Amygdala (tissue), 56 donors: Measurements from ENCODE around the gene WDR75.
"Not testable (repeated sequence)": the region's sequence is repeated elsewhere in the genome, so short reads cannot be mapped to it uniquely, and the experiment has no call there.

Experiments
- DNase-seq, 56 donors: peaks; one replicate each; lab custom pipeline; 2025; lab: John Stamatoyannopoulos, UW

The WDR75 gene

DNA sequence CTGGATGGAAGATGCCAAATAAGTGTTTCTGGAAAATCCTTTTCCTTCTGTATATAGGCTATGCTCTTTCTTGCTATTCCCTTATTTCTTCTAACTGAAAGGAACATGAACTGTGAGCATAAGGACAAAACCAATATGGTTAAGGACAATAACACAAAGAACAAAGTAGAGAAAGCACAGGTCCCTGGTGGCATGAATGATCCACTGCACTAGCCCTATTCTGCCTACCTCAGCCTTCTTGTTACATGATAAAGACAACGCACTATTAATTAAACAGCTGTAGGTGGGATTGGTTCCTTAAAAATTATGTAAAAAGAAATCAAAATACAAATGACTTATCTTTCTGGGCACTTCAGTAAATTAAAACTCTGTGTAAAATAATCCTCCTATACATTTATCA, 1.9 kb upstream of the WDR75 start:
- no peak for DNase-seq

DNA sequence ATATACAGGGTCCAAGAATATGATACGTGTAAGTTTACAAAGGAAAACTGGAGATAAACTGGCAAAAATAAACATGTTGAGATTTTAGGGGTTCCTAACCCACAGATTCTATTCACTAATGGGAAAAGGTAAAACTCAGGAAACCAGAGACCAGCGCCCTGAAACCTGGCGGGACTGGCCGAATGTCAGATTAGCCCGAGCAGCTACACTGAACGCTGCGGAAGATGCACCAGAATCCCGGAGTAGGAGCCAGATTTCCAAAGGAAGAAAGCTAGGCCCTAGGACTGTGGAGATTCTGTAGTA, 679 bp upstream of the WDR75 start:
- peak in 1 of 56 donors; percentile 46 for DNase-seq

DNA sequence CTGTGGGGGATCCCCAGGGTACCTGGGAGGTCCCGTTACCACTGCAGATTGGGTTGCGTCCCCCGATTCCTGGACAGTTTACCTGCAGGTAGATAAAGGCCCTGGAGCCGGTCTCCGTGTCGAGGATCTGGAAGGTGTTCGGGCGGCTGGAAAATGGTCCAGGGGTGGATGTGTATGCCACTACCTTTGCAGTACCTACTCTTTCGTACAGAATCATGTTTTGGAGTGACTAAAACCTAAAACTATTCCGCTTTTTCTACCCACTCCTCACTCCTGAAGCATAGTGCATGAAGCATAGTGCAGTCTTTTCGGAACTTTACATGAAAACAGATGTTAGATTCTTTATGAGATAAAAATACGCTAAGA, 418 bp downstream of the WDR75 start:
- peak in 4 of 56 donors; percentile 41 to 54 (median 47) for DNase-seq

DNA sequence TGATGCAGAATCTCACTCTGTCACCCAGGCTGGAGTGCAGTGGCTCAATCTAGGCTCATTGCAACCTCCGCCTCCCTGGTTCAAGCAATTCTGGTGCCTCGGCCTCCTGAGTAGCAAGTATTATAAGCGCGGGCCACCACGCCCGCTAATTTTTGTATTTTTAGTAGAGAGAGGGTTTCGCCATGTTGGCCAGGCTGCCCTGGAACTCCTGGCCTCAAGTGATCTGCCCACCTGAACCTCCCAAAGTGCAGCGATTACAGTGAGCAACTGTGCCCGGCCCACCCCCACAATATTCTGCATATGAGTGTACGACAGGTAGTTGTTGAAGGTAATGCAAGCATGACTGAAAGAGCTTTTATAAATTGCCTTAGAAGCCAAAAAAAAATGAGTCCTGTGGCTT, 1.2 kb downstream of the WDR75 start:
- DNase-seq = no peak

DNA sequence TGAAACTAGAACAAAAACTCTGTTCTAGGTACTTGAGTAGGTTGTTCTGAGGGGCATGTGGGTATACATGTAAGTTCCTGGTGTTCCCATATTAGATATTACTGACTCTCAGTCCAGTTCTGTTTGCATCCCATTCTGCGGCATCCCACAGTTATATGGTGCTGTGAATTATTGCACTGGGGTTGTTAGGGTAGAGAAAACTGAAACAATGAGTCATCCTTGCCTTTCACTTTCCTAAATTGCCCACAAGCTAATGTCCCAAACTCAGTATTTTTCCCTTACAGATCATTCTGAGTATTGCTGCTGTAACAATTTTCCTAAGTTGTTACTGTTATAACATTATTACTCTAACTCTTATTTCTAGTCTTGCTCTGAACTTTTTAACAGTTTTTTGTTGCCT, 3.0 kb downstream of the WDR75 start:
- no peak for DNase-seq

DNA sequence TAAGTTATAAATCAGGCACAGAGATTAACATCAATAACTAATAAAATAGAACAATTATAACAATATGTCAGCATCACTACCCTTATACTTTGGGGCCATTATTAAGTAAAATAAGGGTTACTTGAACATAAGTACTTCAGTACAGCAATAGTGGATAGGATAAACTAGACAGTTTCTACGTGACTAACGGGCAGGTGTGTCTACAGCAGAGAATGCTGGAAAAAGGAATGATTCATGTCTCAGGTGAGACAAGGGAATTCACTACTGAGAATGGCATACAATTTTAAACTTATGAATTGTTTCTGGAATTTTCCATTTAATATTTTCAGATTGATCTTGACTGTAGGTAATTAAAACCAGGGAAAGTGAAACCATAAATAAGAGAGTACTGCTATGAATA, 5.5 kb downstream of the WDR75 start:
- DNase-seq = no peak

DNA sequence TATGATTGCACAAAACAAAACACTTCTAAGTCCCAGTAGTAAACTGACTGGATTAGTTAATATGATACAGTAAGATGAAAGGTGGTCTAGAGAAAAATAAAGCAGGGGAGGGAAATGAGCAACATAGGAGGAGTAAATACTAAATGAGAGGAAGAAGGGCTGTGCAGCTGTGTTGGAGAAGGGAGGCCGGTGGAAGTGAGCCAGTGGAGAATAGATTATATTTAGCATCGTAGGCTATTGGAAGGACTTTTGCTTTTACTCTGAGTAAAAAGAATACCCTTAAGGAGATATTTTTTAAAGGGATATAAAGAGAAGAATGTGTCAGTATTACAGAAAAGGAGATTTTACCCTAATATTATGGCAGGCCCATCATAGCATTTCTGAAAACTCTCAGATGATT, 12.7 kb downstream of the WDR75 start:
- DNase-seq = no peak

DNA sequence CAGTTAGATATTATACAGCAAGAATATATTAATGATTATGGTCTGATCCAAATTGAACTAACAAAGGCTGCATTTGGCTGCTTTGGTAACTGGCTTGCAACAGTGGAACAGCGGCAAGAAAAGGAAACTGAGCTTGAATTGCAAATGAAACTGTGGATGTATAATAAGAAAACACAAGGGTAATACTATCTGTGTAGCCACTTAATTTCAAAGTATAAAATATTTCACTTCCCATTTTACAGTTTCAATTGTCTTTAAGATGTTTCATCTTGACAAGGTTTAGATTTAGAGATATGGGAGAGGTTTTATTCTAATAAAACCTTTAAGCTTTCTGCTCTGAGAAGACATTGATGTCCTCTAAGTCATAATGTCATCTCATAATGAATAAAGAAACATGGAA, 23.8 kb downstream of the WDR75 start:
- no peak for DNase-seq

DNA sequence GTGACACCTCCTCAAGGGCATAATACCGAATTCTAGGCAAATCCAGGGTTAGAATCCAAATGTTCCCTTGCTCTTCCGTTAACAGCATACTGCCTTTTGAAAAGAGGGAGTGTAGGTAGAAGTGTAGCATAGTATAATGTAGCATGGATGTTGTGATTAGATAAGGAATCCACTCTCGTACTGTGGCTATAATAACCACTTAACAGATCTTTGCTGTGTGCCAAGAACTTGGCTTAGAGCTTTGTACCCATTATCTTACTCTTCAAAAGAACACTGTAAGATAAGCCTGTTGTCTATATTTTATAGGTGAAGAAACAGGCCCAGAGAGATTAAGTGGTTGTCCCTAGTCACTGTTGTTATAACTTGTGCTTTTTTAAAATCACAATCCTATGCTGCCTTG, 24.2 kb downstream of the WDR75 start:
- DNase-seq = no peak

DNA sequence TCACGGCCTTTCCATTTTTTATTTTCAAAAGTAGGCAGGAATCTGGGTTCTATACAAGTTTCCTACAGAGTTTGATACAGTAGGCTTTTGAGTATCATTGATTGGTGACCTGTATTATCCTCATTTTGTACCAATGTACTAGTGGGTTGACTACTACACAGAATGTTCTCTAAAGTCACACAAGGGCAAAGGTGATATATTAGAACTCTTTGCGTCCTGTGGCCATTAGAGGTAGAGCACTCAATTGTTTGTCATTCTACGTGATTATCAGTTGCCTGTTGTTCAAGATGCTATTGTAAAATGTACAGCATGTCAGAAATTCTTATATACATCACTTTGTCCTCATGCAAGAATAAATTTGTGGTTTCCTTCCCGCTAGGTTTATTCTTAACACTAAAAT, 24.8 kb downstream of the WDR75 start:
- DNase-seq = no peak

DNA sequence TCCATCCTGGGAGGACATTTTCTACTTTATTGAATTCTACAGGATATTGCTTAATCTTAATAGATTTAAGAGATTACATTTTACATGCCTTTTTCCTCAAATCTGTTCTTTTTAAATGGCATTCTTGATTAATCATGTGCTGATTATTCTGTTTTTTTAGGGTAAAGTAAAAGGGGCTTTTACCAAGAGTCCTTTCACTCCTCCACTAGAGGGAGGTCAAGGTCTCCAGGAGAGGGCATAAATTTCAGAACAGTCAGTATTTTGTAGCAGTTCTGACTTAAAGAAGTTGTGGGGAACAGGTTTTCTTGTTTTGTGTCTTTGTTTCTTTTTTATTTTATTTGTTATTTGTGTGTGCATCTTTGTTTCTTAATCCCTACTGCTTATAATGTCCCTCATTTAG, 25.4 kb downstream of the WDR75 start:
- DNase-seq = no peak

DNA sequence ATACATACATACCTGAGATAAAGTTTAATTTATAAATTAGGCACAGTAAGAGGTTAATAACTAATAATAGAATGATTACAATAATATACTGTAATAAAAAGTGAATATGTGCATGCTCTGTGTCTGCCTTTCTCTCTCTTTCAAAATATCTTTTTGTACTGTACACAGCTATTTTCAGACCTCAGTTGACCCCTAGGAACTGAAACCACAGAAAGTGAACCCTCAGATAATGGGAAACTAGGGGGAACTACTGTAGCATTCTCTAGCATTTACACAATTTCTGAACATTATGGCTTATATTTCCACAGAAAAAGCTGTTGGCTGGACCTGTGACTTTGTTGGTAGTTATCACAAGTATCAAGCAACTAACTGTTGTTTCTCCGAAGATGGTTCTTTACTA, 25.9 kb downstream of the WDR75 start:
- no peak for DNase-seq

DNA sequence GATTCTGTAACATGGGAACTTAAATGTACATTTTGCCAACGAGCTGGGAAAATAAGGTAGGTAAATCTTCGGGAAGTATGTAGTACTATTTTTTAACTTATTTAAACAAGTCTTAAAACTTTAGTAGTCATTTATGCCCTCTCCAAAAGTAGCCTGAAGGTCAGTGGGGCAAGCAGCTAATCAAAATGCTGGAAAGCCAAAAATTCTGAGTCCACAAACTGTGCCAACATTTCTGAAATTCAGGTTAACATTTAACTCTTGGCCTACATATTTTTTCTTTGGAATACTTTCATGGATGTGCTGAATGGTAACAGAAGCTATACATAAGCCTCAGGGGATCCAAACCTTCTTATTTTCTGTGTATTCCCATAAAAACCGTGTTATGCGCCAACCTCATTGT, 26.3 kb downstream of the WDR75 start:
- DNase-seq = no peak

DNA sequence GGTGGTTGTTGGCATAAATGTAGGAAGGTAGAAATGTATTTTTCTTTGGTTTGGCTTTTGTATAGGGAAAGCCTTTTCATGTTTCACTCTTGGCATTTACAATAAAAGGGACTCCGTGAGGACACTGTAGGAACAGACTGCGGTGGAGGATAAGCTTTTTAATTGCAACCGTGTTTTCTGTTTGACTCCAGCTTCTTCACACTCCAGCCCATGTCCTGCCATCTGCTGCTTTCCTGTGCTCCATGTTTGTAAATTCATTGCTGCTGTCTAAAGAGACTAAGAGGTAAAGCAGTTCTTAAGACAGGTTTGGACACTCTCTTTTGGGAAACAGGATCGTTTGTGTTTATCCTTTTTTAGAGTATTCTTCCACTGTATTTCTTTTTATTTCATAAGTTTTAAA, 33.3 kb downstream of the WDR75 start:
- DNase-seq = no peak

DNA sequence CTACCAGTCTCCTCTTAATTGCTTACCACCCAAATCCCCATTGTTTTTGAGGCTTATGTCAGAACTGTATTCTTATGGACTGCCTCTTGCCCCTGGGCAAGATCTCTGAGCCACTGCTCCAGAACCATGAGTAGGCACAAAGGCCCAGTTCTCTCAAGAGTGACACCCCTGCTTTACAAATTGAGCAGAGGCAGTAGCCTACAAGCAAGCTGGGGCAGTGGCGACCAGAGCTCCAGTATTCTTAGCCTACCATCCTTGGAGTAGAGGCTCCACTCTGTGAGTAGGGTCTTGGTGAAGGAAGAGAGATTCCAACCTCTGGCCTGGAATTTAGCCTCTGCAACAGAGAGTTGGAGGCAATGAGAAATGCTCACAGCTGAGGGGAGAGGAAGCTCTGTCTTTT, 36.5 kb downstream of the WDR75 start:
- no peak for DNase-seq

DNA sequence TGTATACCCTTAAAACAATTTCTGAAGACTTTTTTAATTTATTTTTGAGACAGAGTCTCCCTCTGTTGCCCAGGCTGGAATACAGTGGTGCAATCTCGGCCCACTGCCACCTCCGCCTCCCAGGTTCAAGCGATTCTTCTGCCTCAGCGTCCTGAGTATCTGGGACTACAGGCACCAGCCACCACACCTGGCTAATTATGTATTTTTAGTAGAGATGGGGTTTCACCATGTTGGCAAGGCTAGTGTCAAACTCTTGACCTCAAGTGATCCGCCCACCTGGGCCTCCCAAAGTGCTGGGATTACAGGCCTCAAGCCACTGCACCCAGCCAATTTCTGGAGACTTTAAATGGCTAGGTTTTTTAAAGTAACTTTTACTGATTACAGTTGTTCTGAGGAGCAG, 37.0 kb downstream of the WDR75 start:
- not testable (repeated sequence) for DNase-seq

DNA sequence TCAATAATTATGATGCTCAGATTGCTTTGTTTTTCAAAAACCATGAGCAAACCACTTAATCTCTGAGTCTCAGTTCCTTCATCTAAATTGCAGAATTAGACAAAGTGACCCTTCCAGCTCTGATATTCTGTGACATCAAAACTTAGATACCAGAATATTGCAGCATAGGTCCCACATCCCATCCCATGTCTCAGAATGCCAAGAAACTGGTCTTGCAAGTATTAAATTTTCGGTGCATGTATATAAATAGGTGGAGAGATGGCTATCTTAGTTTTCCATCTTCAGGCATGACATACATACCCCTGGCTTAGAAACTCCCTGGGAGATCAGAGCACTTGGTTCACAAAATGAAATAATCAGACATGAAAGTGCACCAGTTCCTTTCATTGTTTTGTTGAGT, 39.8 kb downstream of the WDR75 start:
- no peak for DNase-seq

DNA sequence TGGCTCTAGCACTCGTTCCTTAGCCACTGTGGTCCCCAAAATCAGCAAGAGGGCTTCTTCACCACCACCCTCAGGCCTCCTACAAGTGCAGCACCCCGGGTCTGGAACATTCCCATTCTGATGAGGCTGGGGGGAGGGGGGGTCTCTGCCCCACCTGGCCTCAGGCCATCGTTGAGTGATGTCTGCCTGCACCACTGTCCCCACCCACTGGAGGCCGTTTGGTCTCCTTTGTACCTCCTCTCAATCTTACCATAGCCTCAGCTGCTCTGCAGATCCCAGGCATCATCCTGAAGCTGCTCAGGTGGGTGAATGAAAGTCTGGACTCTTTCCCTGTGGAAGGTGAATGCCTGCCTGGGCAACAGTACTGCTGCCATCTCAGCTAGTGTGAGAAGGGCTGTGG, 42.3 kb downstream of the WDR75 start:
- no peak for DNase-seq

DNA sequence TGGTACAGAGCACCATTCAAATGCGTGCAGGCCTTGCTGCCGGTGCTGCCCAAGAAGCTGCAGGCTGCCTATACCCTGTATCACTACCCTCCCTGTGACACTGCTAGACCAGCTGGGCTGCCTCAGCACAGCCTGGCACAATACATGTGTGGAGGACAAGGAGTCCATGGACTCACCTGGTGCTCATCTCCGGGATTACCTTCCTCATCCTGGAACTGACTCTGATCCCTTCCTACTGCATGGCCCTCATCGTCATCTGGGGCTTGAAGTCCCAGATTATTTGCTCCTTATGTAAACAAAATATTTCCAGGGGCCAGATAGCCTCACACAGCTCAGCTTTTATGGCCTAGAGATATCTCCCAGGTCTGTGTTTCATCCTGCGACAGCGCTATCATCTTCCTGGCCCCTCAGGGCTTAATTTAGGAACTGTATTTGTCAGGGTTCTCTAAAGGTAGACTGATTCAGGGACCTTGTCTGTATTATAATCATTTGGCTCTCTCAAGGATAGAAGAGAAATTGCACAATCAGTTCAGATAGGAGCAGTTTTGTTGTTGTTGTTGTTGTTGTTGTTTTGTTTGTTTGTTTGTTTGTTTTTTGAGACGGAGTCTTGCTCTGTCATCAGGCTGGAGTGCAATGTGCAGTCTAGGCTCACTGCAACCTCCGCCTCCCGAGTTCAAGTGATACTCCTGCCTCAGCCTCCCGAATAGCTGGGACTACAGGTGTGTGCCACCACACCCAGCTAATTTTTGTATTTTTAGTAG, 42.9 kb downstream of the WDR75 start:
- DNase-seq = no peak

DNA sequence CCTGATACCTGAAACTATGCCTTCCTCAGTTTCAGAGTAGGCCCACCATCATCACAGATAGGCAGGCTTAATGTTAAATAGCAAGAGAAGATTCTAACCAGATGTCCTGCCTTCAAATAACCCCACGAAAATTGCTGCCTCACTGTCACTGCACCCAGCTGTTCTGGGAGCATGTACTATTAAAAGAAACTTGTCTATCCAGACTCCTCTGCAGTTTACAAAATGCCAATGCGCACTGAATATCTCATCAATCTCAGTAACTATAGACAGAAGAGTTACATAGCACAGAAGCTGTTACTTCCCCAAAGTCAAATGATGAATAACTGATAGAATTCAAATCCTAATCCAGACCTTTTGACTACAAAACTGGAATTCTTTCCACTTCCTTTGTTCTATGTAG, 43.9 kb downstream of the WDR75 start:
- DNase-seq = no peak

DNA sequence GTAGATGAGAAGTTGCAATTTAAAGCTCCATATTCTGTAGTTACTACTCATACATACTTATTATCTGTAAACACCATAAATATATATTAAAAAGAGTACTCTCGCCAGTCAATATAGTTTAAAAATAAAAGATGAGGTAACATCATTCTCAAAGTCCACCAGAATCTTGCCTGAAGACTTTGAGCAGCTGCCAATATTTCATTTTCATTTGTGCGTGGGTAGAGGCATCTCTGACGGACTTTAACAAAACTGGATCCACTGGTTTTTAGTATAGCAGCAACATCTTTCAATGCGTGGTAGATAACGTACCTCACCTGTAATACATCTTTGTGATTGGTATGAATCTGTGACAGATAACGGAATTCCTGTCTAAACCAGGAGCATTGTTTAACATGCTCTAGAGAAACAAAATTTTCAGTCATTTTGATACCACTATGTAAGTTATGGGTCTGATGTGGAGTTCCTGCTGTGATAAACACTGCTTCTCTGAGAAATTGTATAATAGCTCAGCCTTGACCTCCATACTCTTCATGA, 45.0 kb downstream of the WDR75 start:
- no peak for DNase-seq

DNA sequence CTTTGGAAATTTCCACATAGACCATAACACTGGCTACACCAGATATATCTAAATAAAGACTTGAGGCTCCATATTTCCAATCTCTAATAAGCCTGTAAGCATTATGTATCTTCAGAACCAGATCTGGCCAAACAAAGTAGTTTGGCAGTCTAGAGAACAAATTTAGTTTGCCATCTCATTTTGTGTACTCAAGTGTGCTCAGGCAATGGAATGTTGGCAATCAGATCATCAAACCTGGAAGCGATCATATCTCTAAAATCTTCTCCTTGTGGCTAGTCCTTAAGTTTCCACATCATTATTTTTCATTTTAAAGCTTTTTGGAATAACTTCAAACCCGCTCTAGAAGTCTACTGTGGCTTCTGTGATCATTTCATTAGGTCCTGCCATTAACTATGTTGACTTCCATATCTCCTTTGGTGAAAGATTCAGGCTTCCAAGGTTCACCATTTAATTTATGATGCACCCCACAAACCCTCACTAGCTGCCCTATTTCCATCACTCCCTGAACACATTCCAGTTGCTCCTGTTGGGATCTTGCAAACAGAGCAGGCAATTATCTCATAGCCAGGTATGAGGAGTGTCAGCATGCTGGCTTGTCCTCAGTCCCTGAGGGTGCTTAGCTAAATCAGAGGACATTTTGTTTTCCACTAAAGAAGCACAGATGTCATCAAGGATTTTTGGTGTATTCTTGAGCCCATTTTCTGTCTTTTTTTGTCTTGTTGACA, 46.2 kb downstream of the WDR75 start:
- DNase-seq = no peak

DNA sequence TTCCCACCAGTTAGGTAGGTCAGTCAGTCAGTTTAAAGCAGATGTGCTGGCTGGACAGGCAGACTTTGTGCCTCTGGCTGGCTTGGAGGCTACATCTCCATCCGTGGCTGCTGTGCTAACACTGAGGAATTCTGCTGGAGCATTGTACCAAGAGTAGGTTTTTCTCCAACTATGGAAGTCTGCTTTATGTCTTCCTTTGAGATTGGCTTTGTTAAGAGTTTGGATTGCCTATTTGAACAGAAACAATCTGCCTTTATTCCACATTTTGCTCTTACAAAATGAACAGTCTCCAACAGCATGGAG, 46.7 kb downstream of the WDR75 start:
- no peak for DNase-seq
